H9 (cell line): ENCODE results near the gene DHDH. TPM values are rescaled to one million over a fixed set of nuclear protein-coding genes. Genes with fewer than 3 reads are reported as not detected.

ENCODE experiments used
- DNase-seq: peaks from one replicate; pipeline ENCODE4 v3.0.0-alpha.2; 2017
- H2AFZ ChIP-seq: one replicate; pipeline ENCODE4 v1.6.1; 2013; ENCODE audit warnings: mild to moderate bottlenecking, low read length, control low read depth, moderate library complexity
- H2AK5ac ChIP-seq: 2 replicates; pipeline ENCODE4 v1.6.1; 2013; ENCODE audit warnings: low read length, control low read depth, mixed read lengths; ENCODE audit not compliant: insufficient read length
- H2BK120ac ChIP-seq: one replicate; pipeline ENCODE4 v1.6.1; 2013; ENCODE audit warnings: low read depth, mild to moderate bottlenecking, low read length, control low read depth, inconsistent platforms; ENCODE audit not compliant: poor library complexity, severe bottlenecking
- H2BK12ac ChIP-seq: 2 replicates; pipeline ENCODE4 v1.6.1; 2013; ENCODE audit warnings: low read length, control low read depth, mixed read lengths, low read depth; ENCODE audit not compliant: insufficient read length
- H2BK15ac ChIP-seq: 2 replicates; pipeline ENCODE4 v1.6.1; 2013; ENCODE audit warnings: low read depth, low read length, control low read depth
- H2BK20ac ChIP-seq: one replicate; pipeline ENCODE4 v1.6.1; 2013; ENCODE audit warnings: low read depth, mild to moderate bottlenecking, low read length, control low read depth, inconsistent platforms; ENCODE audit not compliant: poor library complexity, severe bottlenecking
- H2BK5ac ChIP-seq: 2 replicates; pipeline ENCODE4 v1.6.1; 2013; ENCODE audit warnings: low read length, control low read depth, mixed read lengths; ENCODE audit not compliant: insufficient read length
- H3K14ac ChIP-seq: 2 replicates; pipeline ENCODE4 v1.6.1; 2013; ENCODE audit warnings: low read length, control low read depth; ENCODE audit not compliant: insufficient read depth
- H3K18ac ChIP-seq: 2 replicates; pipeline ENCODE4 v1.6.1; 2013; ENCODE audit warnings: low read depth, mild to moderate bottlenecking, mixed read lengths, low read length, control low read depth; ENCODE audit not compliant: insufficient read length
- H3K23ac ChIP-seq: 2 replicates; pipeline ENCODE4 v1.6.1; 2013; ENCODE audit warnings: low read length, control low read depth, mixed read lengths, low read depth; ENCODE audit not compliant: insufficient read length
- H3K23me2 ChIP-seq: 2 replicates; pipeline ENCODE4 v1.6.1; 2013; ENCODE audit warnings: low read depth, mild to moderate bottlenecking, mixed read lengths, low read length, control low read depth; ENCODE audit not compliant: insufficient read length, poor library complexity, severe bottlenecking
- H3K27ac ChIP-seq: 2 replicates; pipeline ENCODE4 v1.5.1; 2013; ENCODE audit warnings: low read length, control low read depth, mixed read lengths, low read depth; ENCODE audit not compliant: insufficient read length
- H3K27me3 ChIP-seq: 2 replicates; pipeline ENCODE4 v1.6.1; 2013; ENCODE audit warnings: low read length, control low read depth, inconsistent platforms; ENCODE audit not compliant: insufficient read depth
- H3K4ac ChIP-seq: 2 replicates; pipeline ENCODE4 v1.6.1; 2013; ENCODE audit warnings: low read depth, mild to moderate bottlenecking, control low read depth, inconsistent platforms, low read length, moderate library complexity
- H3K4me1 ChIP-seq: 2 replicates; pipeline ENCODE4 v1.6.1; 2013; ENCODE audit warnings: low read length, control low read depth, inconsistent platforms; ENCODE audit not compliant: insufficient read depth
- H3K4me2 ChIP-seq: 2 replicates; pipeline ENCODE4 v1.6.1; 2013; ENCODE audit warnings: low read length, control low read depth, mixed read lengths; ENCODE audit not compliant: insufficient read length, insufficient read depth
- H3K56ac ChIP-seq: 2 replicates; pipeline ENCODE4 v1.6.1; 2013; ENCODE audit warnings: low read depth, mild to moderate bottlenecking, mixed read lengths, low read length, control low read depth; ENCODE audit not compliant: insufficient read length
- H3K79me1 ChIP-seq: 2 replicates; pipeline ENCODE4 v1.6.1; 2013; ENCODE audit warnings: low read depth, mild to moderate bottlenecking, moderate library complexity, low read length, control low read depth, inconsistent platforms; ENCODE audit not compliant: insufficient read depth, poor library complexity, severe bottlenecking
- H3K79me2 ChIP-seq: 2 replicates; pipeline ENCODE4 v1.6.1; 2013; ENCODE audit warnings: low read length, control low read depth, inconsistent platforms; ENCODE audit not compliant: insufficient read depth
- H3K9ac ChIP-seq: 2 replicates; pipeline ENCODE4 v1.6.1; 2013; ENCODE audit warnings: low read length, control low read depth, mixed read lengths; ENCODE audit not compliant: insufficient read length; ENCODE audit errors: extremely low read depth
- H3K9me3 ChIP-seq: one replicate; pipeline ENCODE4 v1.6.1; 2013; ENCODE audit warnings: low read depth, low read length, inconsistent platforms; ENCODE audit not compliant: control insufficient read depth
- H3T11ph ChIP-seq: one replicate; pipeline ENCODE4 v1.6.1; 2013; ENCODE audit warnings: mild to moderate bottlenecking, low read length, control low read depth, inconsistent platforms
- H4K20me1 ChIP-seq: one replicate; pipeline ENCODE4 v1.6.1; 2013; ENCODE audit not compliant: control insufficient read depth, insufficient read length, insufficient read depth
- H4K5ac ChIP-seq: 2 replicates; pipeline ENCODE4 v1.6.1; 2013; ENCODE audit warnings: low read depth, mild to moderate bottlenecking, mixed read lengths, low read length, control low read depth; ENCODE audit not compliant: insufficient read length
- H4K8ac ChIP-seq: replicated peaks from 2 replicates; pipeline ENCODE4 v1.6.1; 2013; ENCODE audit warnings: low read length, control low read depth, mixed read lengths, low read depth; ENCODE audit not compliant: insufficient read length
- H4K91ac ChIP-seq: 2 replicates; pipeline ENCODE4 v1.6.1; 2013; ENCODE audit warnings: low read depth, mild to moderate bottlenecking, moderate library complexity, mixed read lengths, low read length, control low read depth; ENCODE audit not compliant: insufficient read length
- H3K27ac Mint-ChIP-seq, 3 experiments: 2 replicates in 2 of 3; 3 replicates in 1 of 3; pipeline ENCODE4 v1.8.0; 2020 to 2021; ENCODE audit warnings: mixed read lengths in 3 of 3, mild to moderate bottlenecking in 1 of 3, moderate library complexity in 1 of 3
- H3K27me3 Mint-ChIP-seq: 2 replicates; pipeline ENCODE4 v1.8.0; 2021; ENCODE audit warnings: low read depth, mild to moderate bottlenecking, moderate library complexity, mixed read lengths
- H3K36me3 Mint-ChIP-seq, 3 experiments: 2 replicates in 2 of 3; 3 replicates in 1 of 3; pipeline ENCODE4 v1.8.0; 2020 to 2021; ENCODE audit warnings: low read depth in 3 of 3, mixed read lengths in 3 of 3; ENCODE audit not compliant: insufficient read depth in 1 of 3
- H3K4me1 Mint-ChIP-seq, 2 experiments: 2 replicates each; pipeline ENCODE4 v1.8.0; 2020; ENCODE audit warnings: mixed read lengths in 2 of 2
- H3K4me3 Mint-ChIP-seq, 2 experiments: 2 replicates in 1 of 2; 3 replicates in 1 of 2; pipeline ENCODE4 v1.8.0; 2020 to 2021; ENCODE audit warnings: mild to moderate bottlenecking in 2 of 2, mixed read lengths in 2 of 2, moderate library complexity in 1 of 2
- H3K9me3 Mint-ChIP-seq, 2 experiments: 2 replicates in 1 of 2; 3 replicates in 1 of 2; pipeline ENCODE4 v1.8.0; 2020; ENCODE audit warnings: mild to moderate bottlenecking in 2 of 2, mixed read lengths in 2 of 2, moderate library complexity in 1 of 2
- CTCF ChIP-seq: fragments of 200-600 bp; sonication (generic); conservative IDR thresholded peaks from 3 replicates; pipeline ENCODE4 v1.8.0; 2021; ENCODE audit warnings: antibody characterized with exemption, mild to moderate bottlenecking
- WGBS: extraction: QIAGEN DNeasy Blood & Tissue Kit; methylation state at CpG from one replicate; pipeline ENCODE4 v1.1.7; 2013; ENCODE audit warnings: missing lambda C conversion rate, low lambda C conversion rate, mixed read lengths; ENCODE audit not compliant: insufficient read length; ENCODE audit errors: extremely low coverage; 5-methylcytosine and 5-hydroxymethylcytosine counted together
- total RNA-seq: library from RNA; stranded (reverse); gene quantifications from 2 replicates; pipeline ENCODE4 v1.2.1, GENCODE V29; 2021

DHDH gene
- total RNA-seq, 1 experiment from 2014 or later = 2.0 TPM

GRCh38 chr19:48993175-48994034, 59.9 kb downstream of the DHDH start, which contains the start of the genes GYS1 and RUVBL2:
Gene GYS1, minus strand, starts transcription at chr19:48993309. Its CDS starts 197 bp downstream, at chr19:48993112.
Gene RUVBL2, plus strand, starts transcription at chr19:48993887. Its CDS starts 25 bp downstream, at chr19:48993912.
- Histone ChIP-seq H2BK12ac (no peak within 1 kb of the TSS), H3K27me3 (no peaks in the 10 kb centered on the region), H2BK15ac (no peak within 1 kb of the TSS), H4K8ac (no peak within 1 kb of the TSS), H2AK5ac (no peak within 1 kb of the TSS), H4K91ac (no peak within 1 kb of the TSS), H3K56ac (no peak within 1 kb of the TSS), H3K79me2 (peaks cover 9% of the 10 kb centered on the region; the same call in 1 of the 2 replicates), H3K4ac (no peak within 1 kb of the TSS), H3K23me2 (peaks cover 8% of the 10 kb centered on the region), H4K20me1 (no peaks in the 10 kb centered on the region), H2BK120ac (no peak within 1 kb of the TSS), H3K4me1 (no peaks in the 10 kb centered on the region; the same call in 1 of the 2 replicates), H2BK5ac (no peak within 1 kb of the TSS), H3K9ac (peak within 1 kb of the TSS; percentile 69), H3K9me3 (no peaks in the 10 kb centered on the region), H3K18ac (peak within 1 kb of the TSS; percentile 59), H4K5ac (no peak within 1 kb of the TSS), H3K14ac (peak within 1 kb of the TSS; percentile 82), H2BK20ac (no peak within 1 kb of the TSS), H3K27ac (no peak within 1 kb of the TSS), H3K23ac (no peak within 1 kb of the TSS), H3K79me1 (no peaks in the 10 kb centered on the region), H3T11ph (no peak within 1 kb of the TSS), H3K4me2 (peak within 1 kb of the TSS; percentile 88), H2AFZ (no peak within 1 kb of the TSS)
- Mint-ChIP-seq H3K27me3 (no peaks in the 10 kb centered on the region), H3K4me3 (peak within 1 kb of the TSS; percentile 93 to 95), H3K9me3 (no peaks in the 10 kb centered on the region), H3K27ac (peak within 1 kb of the TSS; percentile 95 to 99 (median 98)), H3K4me1 (peaks cover 31 to 35% of the 10 kb centered on the region in 2 experiments), H3K36me3 (peaks cover 11 to 24% (median 23%) of the 10 kb centered on the region in 3 experiments; a peak in 6 of 7 replicates)
- peak; percentile 96 for TF ChIP-seq CTCF
- peak; percentile 99 for DNase-seq
- WGBS = no CpG with 5 or more reads among the region's 56 CpGs
